Transverse colon (tissue), 4 donors: ENCODE measurements around the gene HDC.

Source experiments
- EP300 ChIP-seq: sonication (generic); formaldehyde crosslinking; IDR thresholded peaks from one replicate; pipeline ENCODE4 v1.6.1; 2017; ENCODE audit warnings: antibody characterized with exemption, low read depth
- POLR2A ChIP-seq: fragments of 450-650 bp; IDR thresholded peaks from one replicate; pipeline ENCODE4 v1.6.1; 2016; ENCODE audit warnings: antibody characterized with exemption, mild to moderate bottlenecking, moderate library complexity
- POLR2AphosphoS5 ChIP-seq, 3 donors: sonication (generic); formaldehyde crosslinking; IDR thresholded peaks; one replicate each; pipeline ENCODE4 v1.6.1; 2016; ENCODE audit warnings: antibody characterized with exemption in 3 of 3
- TF ChIP-seq, protein P1 (sequence below), 5 experiments: fragments of 200-600 bp in 3 of 5; fragments of 450-650 bp in 2 of 5; sonication (generic) in 3 of 5; IDR thresholded peaks; 1 replicate in 2 of 5; 2 replicates in 3 of 5; pipeline ENCODE4 v1.5.1; 2016 to 2017; ENCODE audit warnings: antibody characterized with exemption in 5 of 5, inconsistent platforms in 3 of 5, mild to moderate bottlenecking in 2 of 5, moderate library complexity in 1 of 5

DNA sequence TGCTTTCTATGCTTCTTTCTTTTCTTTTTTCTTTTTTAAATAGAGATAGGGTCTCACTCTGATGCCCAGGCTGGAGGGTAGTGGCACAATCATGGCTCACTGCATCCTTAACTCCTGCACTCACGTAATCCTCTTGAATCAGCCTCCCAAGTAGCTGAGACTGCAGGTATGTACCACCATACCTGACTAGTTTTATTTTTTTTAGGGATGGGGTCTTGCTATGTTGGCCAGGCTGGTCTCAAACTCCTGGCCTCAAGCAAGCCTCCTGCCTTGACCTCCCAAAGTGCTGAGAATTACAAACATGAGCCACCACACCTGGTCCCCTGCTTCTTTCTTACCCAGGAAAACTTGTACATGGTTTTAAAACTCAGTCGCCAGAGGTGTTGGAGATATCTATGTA lies 24.2 kb upstream of the HDC start:
- TF ChIP-seq, protein P1, sequence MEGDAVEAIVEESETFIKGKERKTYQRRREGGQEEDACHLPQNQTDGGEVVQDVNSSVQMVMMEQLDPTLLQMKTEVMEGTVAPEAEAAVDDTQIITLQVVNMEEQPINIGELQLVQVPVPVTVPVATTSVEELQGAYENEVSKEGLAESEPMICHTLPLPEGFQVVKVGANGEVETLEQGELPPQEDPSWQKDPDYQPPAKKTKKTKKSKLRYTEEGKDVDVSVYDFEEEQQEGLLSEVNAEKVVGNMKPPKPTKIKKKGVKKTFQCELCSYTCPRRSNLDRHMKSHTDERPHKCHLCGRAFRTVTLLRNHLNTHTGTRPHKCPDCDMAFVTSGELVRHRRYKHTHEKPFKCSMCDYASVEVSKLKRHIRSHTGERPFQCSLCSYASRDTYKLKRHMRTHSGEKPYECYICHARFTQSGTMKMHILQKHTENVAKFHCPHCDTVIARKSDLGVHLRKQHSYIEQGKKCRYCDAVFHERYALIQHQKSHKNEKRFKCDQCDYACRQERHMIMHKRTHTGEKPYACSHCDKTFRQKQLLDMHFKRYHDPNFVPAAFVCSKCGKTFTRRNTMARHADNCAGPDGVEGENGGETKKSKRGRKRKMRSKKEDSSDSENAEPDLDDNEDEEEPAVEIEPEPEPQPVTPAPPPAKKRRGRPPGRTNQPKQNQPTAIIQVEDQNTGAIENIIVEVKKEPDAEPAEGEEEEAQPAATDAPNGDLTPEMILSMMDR (IDR thresholded peaks at IDR 0.05) = no peak
- TF ChIP-seq POLR2AphosphoS5 (IDR thresholded peaks at IDR 0.05) (no peak), POLR2A (no peak), EP300 (no peak)
